Kidney epithelial cell (primary cell): Measurements from ENCODE around the gene KLF2. TPM values are rescaled to one million over a fixed set of nuclear protein-coding genes. Genes with fewer than 3 reads are reported as not detected.
"Not testable (repeated sequence)": the region's sequence is repeated elsewhere in the genome, so short reads cannot be mapped to it uniquely, and the experiment has no call there.

Experiments
- DNase-seq: peaks from one replicate; pipeline ENCODE4 v3.0.0-alpha.2; 2010; ENCODE audit warnings: low read depth
- H3K27me3 ChIP-seq: 2 replicates; pipeline ENCODE4 v1.6.0; 2011; ENCODE audit warnings: low read length; ENCODE audit not compliant: control insufficient read depth, insufficient read depth
- H3K36me3 ChIP-seq: 2 replicates; pipeline ENCODE4 v1.5.1; 2011; ENCODE audit warnings: low read length; ENCODE audit not compliant: control insufficient read depth, insufficient read depth
- H3K4me3 ChIP-seq: 2 replicates; pipeline ENCODE4 v1.5.1; 2011; ENCODE audit warnings: low read depth, mild to moderate bottlenecking, control low read depth, low read length
- total RNA-seq: library from RNA; depleted of rRNA; stranded (reverse); fragments of >200 nt; gene quantifications from 2 replicates; pipeline ENCODE4 v1.2.3, GENCODE V29; 2015
- TF ChIP-seq, protein P1 (sequence below): IDR thresholded peaks from 2 replicates; pipeline ENCODE4 v1.5.1; 2011; ENCODE audit warnings: mild to moderate bottlenecking, moderate library complexity, low read length, control low read depth, inconsistent platforms; ENCODE audit not compliant: insufficient read depth, poor library complexity, severe bottlenecking

Gene KLF2
- total RNA-seq, 1 donor from 2014 or later, result 0.67 TPM

DNA sequence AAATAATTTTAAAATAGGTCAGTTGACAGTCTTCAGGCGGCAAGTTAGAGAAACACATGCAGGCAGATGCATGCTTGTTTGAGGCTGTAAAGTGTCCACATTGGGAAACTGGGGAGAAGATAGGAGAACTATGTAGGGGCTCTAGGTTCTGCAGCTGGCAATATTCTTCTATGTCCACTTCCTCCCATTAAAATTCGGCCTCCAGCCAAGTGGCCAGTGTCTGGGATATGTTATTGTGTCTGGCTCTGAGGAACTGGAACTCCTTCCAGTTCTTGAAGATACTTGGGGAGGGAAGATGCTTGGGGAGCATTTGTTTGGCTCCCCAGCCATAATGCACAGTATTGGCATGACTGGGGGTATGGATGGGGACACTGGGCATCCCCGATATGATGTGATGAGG lies 20.9 kb upstream of the KLF2 start:
- no peaks in the 10 kb centered on the region for H3K27me3 ChIP-seq
- TF ChIP-seq, protein P1, sequence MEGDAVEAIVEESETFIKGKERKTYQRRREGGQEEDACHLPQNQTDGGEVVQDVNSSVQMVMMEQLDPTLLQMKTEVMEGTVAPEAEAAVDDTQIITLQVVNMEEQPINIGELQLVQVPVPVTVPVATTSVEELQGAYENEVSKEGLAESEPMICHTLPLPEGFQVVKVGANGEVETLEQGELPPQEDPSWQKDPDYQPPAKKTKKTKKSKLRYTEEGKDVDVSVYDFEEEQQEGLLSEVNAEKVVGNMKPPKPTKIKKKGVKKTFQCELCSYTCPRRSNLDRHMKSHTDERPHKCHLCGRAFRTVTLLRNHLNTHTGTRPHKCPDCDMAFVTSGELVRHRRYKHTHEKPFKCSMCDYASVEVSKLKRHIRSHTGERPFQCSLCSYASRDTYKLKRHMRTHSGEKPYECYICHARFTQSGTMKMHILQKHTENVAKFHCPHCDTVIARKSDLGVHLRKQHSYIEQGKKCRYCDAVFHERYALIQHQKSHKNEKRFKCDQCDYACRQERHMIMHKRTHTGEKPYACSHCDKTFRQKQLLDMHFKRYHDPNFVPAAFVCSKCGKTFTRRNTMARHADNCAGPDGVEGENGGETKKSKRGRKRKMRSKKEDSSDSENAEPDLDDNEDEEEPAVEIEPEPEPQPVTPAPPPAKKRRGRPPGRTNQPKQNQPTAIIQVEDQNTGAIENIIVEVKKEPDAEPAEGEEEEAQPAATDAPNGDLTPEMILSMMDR, result no peak
- DNase-seq, result no peak
- no peaks in the 10 kb centered on the region for H3K36me3 ChIP-seq
- no peak overlapping the region for H3K4me3 ChIP-seq

- not testable (repeated sequence) for DNase-seq, H3K36me3 ChIP-seq, H3K4me3 ChIP-seq, H3K27me3 ChIP-seq
Measured at GRCh38 chr19:16304511-16304910, 20.1 kb upstream of the KLF2 start.

DNA sequence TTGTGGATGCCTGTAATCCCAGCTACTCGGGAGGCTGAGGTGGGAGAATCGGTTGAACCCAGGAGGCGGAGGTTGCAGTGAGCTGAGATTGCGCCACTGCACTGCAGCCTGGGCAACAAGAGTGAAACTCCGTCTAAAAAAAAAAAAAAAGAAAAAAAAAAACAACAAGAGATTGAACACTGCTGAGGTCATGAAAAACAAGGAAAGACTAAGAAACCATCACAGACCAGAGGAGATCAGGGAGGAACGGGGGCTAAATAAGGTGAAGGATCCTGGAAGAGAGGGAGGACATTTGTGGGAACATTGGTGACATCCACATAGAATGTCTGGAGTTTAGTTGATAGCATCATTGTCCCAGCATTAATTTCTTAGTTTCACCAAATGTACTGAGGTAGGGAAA lies 19.6 kb upstream of the KLF2 start:
- not testable (repeated sequence) for H3K4me3 ChIP-seq, H3K27me3 ChIP-seq, DNase-seq, H3K36me3 ChIP-seq

GRCh38 chr19:16306728-16307402 lies 17.8 kb upstream of the KLF2 start:
- TF ChIP-seq, protein P1, result no peak
- Histone ChIP-seq H3K27me3 (no peaks in the 10 kb centered on the region), H3K36me3 (no peaks in the 10 kb centered on the region), H3K4me3 (no peak overlapping the region)
- no peak for DNase-seq

- Histone ChIP-seq H3K27me3 (no peaks in the 10 kb centered on the region), H3K4me3 (no peak overlapping the region), H3K36me3 (no peaks in the 10 kb centered on the region)
- no peak for DNase-seq
- TF ChIP-seq, protein P1, result no peak
Measured at GRCh38 chr19:16308081-16308480, 16.5 kb upstream of the KLF2 start.

GRCh38 chr19:16309643-16310042 lies 15.0 kb upstream of the KLF2 start:
- TF ChIP-seq, protein P1, result no peak
- H3K4me3 ChIP-seq, result no peak overlapping the region
- H3K36me3 ChIP-seq, result no peaks in the 10 kb centered on the region
- no peak for DNase-seq
- no peaks in the 10 kb centered on the region for H3K27me3 ChIP-seq

DNA sequence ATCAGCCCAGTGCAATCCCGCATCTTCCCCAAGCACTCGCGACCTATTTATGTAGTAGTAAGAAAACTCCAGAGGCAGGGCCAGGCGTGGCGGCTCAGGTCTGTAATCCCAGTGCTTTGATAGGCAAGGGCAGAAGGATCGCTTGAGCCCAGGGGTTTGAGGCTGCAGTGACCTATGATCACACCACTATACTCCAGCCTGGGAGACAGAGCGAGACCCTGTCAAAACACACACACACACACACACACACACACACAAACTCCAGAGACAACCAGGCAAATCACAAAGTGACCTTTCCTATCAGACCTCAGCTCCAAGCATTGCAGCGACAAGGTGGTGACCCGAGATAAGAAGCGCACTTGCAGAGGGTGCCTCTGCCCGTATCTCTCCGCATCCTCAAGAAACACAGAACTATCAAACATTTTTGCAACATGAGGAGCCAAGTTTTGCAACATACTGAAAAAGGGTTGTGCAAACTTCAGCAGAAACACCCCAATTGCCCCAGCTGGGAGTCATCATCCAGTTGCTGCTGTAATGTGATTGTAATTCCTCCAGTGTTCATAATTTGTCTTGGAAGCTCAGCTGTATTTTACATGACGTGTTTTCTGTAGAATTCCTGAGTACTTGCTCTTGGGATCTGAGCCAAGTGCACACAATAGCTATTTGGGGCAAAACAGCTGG lies 8.7 kb upstream of the KLF2 start:
- TF ChIP-seq, protein P1, result no peak
- no peak for DNase-seq
- no peaks in the 10 kb centered on the region for H3K27me3 ChIP-seq

More for the DNA sequence above, 8.7 kb upstream of the KLF2 start:
- Histone ChIP-seq H3K36me3 (no peaks in the 10 kb centered on the region), H3K4me3 (no peak overlapping the region)
